Effector memory CD4-positive, alpha-beta T cell (primary cell): ENCODE results near the gene G6PD.
"Not testable (repeated sequence)": the region's sequence is repeated elsewhere in the genome, so short reads cannot be mapped to it uniquely, and the experiment has no call there.

Source experiments
- DNase-seq, 3 donors: peaks; one replicate each; pipeline ENCODE4 v3.0.0-alpha.2; 2020
- H3K27ac ChIP-seq: 2 replicates; pipeline ENCODE4 v1.7.0; 2013; ENCODE audit warnings: mild to moderate bottlenecking, low read length, moderate library complexity; ENCODE audit not compliant: insufficient read depth, poor library complexity, severe bottlenecking
- H3K27me3 ChIP-seq: replicated peaks from 2 replicates; pipeline ENCODE4 v1.7.0; 2013; ENCODE audit warnings: mild to moderate bottlenecking, low read length; ENCODE audit not compliant: insufficient read depth, control insufficient read depth, poor library complexity, severe bottlenecking
- H3K36me3 ChIP-seq: 2 replicates; pipeline ENCODE4 v1.7.0; 2013; ENCODE audit warnings: mild to moderate bottlenecking, low read length, moderate library complexity; ENCODE audit not compliant: control insufficient read depth, insufficient read depth
- H3K4me1 ChIP-seq: 2 replicates; pipeline ENCODE4 v1.7.0; 2013; ENCODE audit warnings: low read length, mild to moderate bottlenecking; ENCODE audit not compliant: control insufficient read depth, insufficient read depth, poor library complexity, severe bottlenecking
- H3K4me3 ChIP-seq: 2 replicates; pipeline ENCODE4 v1.7.0; 2013; ENCODE audit warnings: low read length, low read depth, mild to moderate bottlenecking; ENCODE audit not compliant: insufficient read depth, poor library complexity, severe bottlenecking
- H3K9me3 ChIP-seq: 2 replicates; pipeline ENCODE4 v1.7.0; 2013; ENCODE audit warnings: mild to moderate bottlenecking, low read length, moderate library complexity; ENCODE audit not compliant: control insufficient read depth
- total RNA-seq, 3 donors: gene quantifications; one replicate each; lab custom pipeline; 2026; lab: John Stamatoyannopoulos, UW

The G6PD gene
- total RNA-seq: 25.4 to 35.8 (median 29.8) reads per million in 3 donors

- Histone ChIP-seq H3K4me3 (peak within 1 kb of the TSS; percentile 55), H3K36me3 (no peaks in the 10 kb centered on the region), H3K4me1 (no peaks in the 10 kb centered on the region), H3K27ac (peak within 1 kb of the TSS; percentile 84), H3K27me3 (no peaks in the 10 kb centered on the region), H3K9me3 (no peaks in the 10 kb centered on the region)
- DNase-seq: peak; percentile 76 to 79 (median 78)
These were observed at the start of gene G6PD for GRCh38 chrX:154546354-154547244. TSS of gene G6PD (minus strand) at chrX:154546846. CDS start at chrX:154546155, 691 bp downstream.

GRCh38 chrX:154595559-154596249 is 49.1 kb upstream of the G6PD start:
- H3K4me1 ChIP-seq: no peaks in the 10 kb centered on the region
- no peak overlapping the region for H3K27ac ChIP-seq
- H3K9me3 ChIP-seq: no peaks in the 10 kb centered on the region
- H3K27me3 ChIP-seq: no peaks in the 10 kb centered on the region
- H3K36me3 ChIP-seq: no peaks in the 10 kb centered on the region
- H3K4me3 ChIP-seq: no peak overlapping the region
- DNase-seq: no peak

GRCh38 chrX:154594491-154594890 is 47.8 kb upstream of the G6PD start:
- no peaks in the 10 kb centered on the region for H3K36me3 ChIP-seq
- no peaks in the 10 kb centered on the region for H3K9me3 ChIP-seq
- H3K4me1 ChIP-seq: no peaks in the 10 kb centered on the region
- no peak overlapping the region for H3K27ac ChIP-seq
- DNase-seq: no peak
- no peaks in the 10 kb centered on the region for H3K27me3 ChIP-seq
- no peak overlapping the region for H3K4me3 ChIP-seq

GRCh38 chrX:154593201-154593600 is 46.6 kb upstream of the G6PD start:
- H3K27ac ChIP-seq: no peak overlapping the region
- no peaks in the 10 kb centered on the region for H3K9me3 ChIP-seq
- H3K4me1 ChIP-seq: no peaks in the 10 kb centered on the region
- no peak overlapping the region for H3K4me3 ChIP-seq
- no peaks in the 10 kb centered on the region for H3K36me3 ChIP-seq
- no peaks in the 10 kb centered on the region for H3K27me3 ChIP-seq
- DNase-seq: no peak

GRCh38 chrX:154592505-154592904 is 45.9 kb upstream of the G6PD start:
- no peak overlapping the region for H3K4me3 ChIP-seq

GRCh38 chrX:154590415-154590814 is 43.8 kb upstream of the G6PD start:
- H3K27ac ChIP-seq, H3K4me3 ChIP-seq, H3K4me1 ChIP-seq, H3K36me3 ChIP-seq, H3K27me3 ChIP-seq, H3K9me3 ChIP-seq, DNase-seq: not testable (repeated sequence)

More at GRCh38 chrX:154592505-154592904, 45.9 kb upstream of the G6PD start:
- Histone ChIP-seq H3K27ac (no peak overlapping the region), H3K36me3 (no peaks in the 10 kb centered on the region), H3K27me3 (no peaks in the 10 kb centered on the region), H3K9me3 (no peaks in the 10 kb centered on the region), H3K4me1 (no peaks in the 10 kb centered on the region)
- DNase-seq: no peak

GRCh38 chrX:154584585-154585183 is 38.0 kb upstream of the G6PD start, which contains the start of gene CTAG1A:
TSS of gene CTAG1A (plus strand) at chrX:154585133. CDS start at chrX:154585207, 74 bp downstream.
- not testable (repeated sequence) for H3K9me3 ChIP-seq, DNase-seq, H3K4me3 ChIP-seq, H3K27me3 ChIP-seq, H3K4me1 ChIP-seq, H3K36me3 ChIP-seq, H3K27ac ChIP-seq

GRCh38 chrX:154582994-154583393 is 36.3 kb upstream of the G6PD start:
- DNase-seq, H3K27me3 ChIP-seq, H3K27ac ChIP-seq, H3K9me3 ChIP-seq, H3K4me3 ChIP-seq, H3K4me1 ChIP-seq, H3K36me3 ChIP-seq: not testable (repeated sequence)

GRCh38 chrX:154575076-154575475 is 28.4 kb upstream of the G6PD start:
- not testable (repeated sequence) for DNase-seq, H3K9me3 ChIP-seq, H3K36me3 ChIP-seq, H3K4me3 ChIP-seq, H3K4me1 ChIP-seq, H3K27ac ChIP-seq, H3K27me3 ChIP-seq

- not testable (repeated sequence) for H3K27me3 ChIP-seq, H3K9me3 ChIP-seq, H3K4me1 ChIP-seq, H3K27ac ChIP-seq, H3K4me3 ChIP-seq, H3K36me3 ChIP-seq, DNase-seq
These were observed 26.4 kb upstream of the G6PD start for GRCh38 chrX:154573061-154573460.
